Adrenal gland (tissue), 12 donors: ENCODE data around the gene HAUS1. TPM values are rescaled to one million over a fixed set of nuclear protein-coding genes. Genes with fewer than 3 reads are reported as not detected.

Experiments used
- DNase-seq, 7 donors: peaks; one replicate each; pipeline ENCODE4 v3.0.0-alpha.2; 2019 to 2020
- H3K27ac ChIP-seq, 5 donors: fragments of 200-600 bp; sonication (generic) in 4 of 5; 1 replicate in 3 of 5; 2 replicates in 2 of 5; pipeline versions ENCODE4 v1.5.1 to v1.8.0; 2016 to 2020; ENCODE audit warnings: mild to moderate bottlenecking in 1 of 5
- H3K27me3 ChIP-seq: fragments of 200-600 bp; 2 replicates; pipeline ENCODE4 v1.8.0; 2021
- H3K36me3 ChIP-seq, 2 donors: fragments of 200-600 bp; replicated peaks in 1 of 2; 1 replicate in 1 of 2; 2 replicates in 1 of 2; pipeline versions ENCODE4 v1.5.1 to v1.8.0; 2018 to 2022
- H3K4me1 ChIP-seq, 2 donors: fragments of 200-600 bp; replicated peaks in 1 of 2; 1 replicate in 1 of 2; 2 replicates in 1 of 2; pipeline versions ENCODE4 v1.5.1 to v1.8.0; 2018 to 2021
- H3K4me3 ChIP-seq, 4 donors: fragments of 200-600 bp; sonication (generic) in 3 of 4; one replicate each; pipeline ENCODE4 v1.5.1; 2016 to 2018
- H3K9me3 ChIP-seq, 3 donors: fragments of 200-600 bp; sonication (generic) in 1 of 3; replicated peaks in 1 of 3; 1 replicate in 2 of 3; 2 replicates in 1 of 3; pipeline versions ENCODE4 v1.5.1 to v1.8.0; 2016 to 2021
- CTCF ChIP-seq, 6 experiments: fragments of 450-650 bp in 4 of 6; fragments of 200-600 bp in 2 of 6; sonication (generic) in 1 of 6; IDR thresholded peaks; 1 replicate in 5 of 6; 2 replicates in 1 of 6; pipeline versions ENCODE4 v1.5.1 to v1.8.0; 2016 to 2021; ENCODE audit warnings: antibody characterized with exemption in 6 of 6, mild to moderate bottlenecking in 2 of 6, moderate library complexity in 1 of 6
- POLR2A ChIP-seq, 2 donors: fragments of 450-650 bp; IDR thresholded peaks; one replicate each; pipeline ENCODE4 v1.6.1; 2017; ENCODE audit warnings: antibody characterized with exemption in 2 of 2, mild to moderate bottlenecking in 2 of 2, moderate library complexity in 1 of 2
- WGBS, 4 donors: extraction: QIAGEN DNeasy Blood & Tissue Kit in 2 of 4; methylation state at CpG; one replicate each; pipeline versions ENCODE4 v1.1.5 to v1.1.7; 2013 to 2017; 5-methylcytosine and 5-hydroxymethylcytosine counted together
- intact Hi-C, 2 donors: fragments of 100-400 bp; cut with DNase I; formaldehyde crosslinking; loops; one replicate each; pipeline versions ENCODE4 v1.14.1 to v1.15.0; 2022 to 2023
- polyA plus RNA-seq, 3 donors: library from polyadenylated mRNA; stranded (reverse); fragments of 200-250 nt in 2 of 3; fragments of 350-450 nt in 1 of 3; fragmentation: Illumina TruSeq in 1 of 3; extraction: RNeasy Lipid Tissue Mini Kit (QIAGEN cat#74804) in 1 of 3; gene quantifications; one replicate each; pipeline ENCODE4 v1.2.3, GENCODE V29; 2013 to 2014
- total RNA-seq, 9 donors: library from RNA; depleted of rRNA in 4 of 9; stranded (reverse); fragments of >200 nt in 4 of 9; fragments of 120-200 nt in 1 of 9; fragmentation: NEBNext Ultra II Directional in 1 of 9; extraction: Animal tissue kit (Norgen Biotek cat#: 25700) in 1 of 9; gene quantifications; one replicate each; pipeline versions ENCODE4 v1.1.0 to v1.2.4, GENCODE V29; 2013 to 2023
- donor health status: healthy with polysubstance abuse.
- donor health status: Bipolar disorder and iron deficiency.
- donor health status: DM: yes; HTN: yes; CAD: no.
- donor health status: DM: no; HTN: no; CAD: no.
- donor health status: DM: no; HTN: no; CAD: no.
- donor health status: DM: yes; HTN: yes; CAD: no.

The HAUS1 gene
- total and polyA plus RNA-seq, 12 donors, result 12.2 to 42.9 (median 17.2) TPM

- WGBS, 4 donors, result 86 to 97% (median 91%) methylated on average over 5 of the region's 5 CpGs
- Histone ChIP-seq H3K27ac (no peak overlapping the region), H3K36me3 (no peaks in the 10 kb centered on the region), H3K27me3 (no peaks in the 10 kb centered on the region), H3K9me3 (no peaks in the 10 kb centered on the region), H3K4me1 (peaks cover 4% of the 10 kb centered on the region in 2 donors), H3K4me3 (no peak overlapping the region)
- no peak for DNase-seq
- intact Hi-C loops, result no loop called here
- no peak for TF ChIP-seq POLR2A (IDR thresholded peaks at IDR 0.05)
Measured at GRCh38 chr18:46067438-46068007, 36.7 kb upstream of the HAUS1 start.

- H3K36me3 ChIP-seq, result no peaks in the 10 kb centered on the region
- intact Hi-C loops, result no loop called here
- TF ChIP-seq CTCF (IDR thresholded peaks at IDR 0.05) (no peak), POLR2A (IDR thresholded peaks at IDR 0.05) (no peak)
- peaks cover 8 to 15% of the 10 kb centered on the region in 2 donors for H3K4me1 ChIP-seq
- no peaks in the 10 kb centered on the region for H3K9me3 ChIP-seq
- 21 to 43% (median 31%) methylated on average over 1 of the region's 1 CpG; no CpG with 5 or more reads in 1 of the 4 donors for WGBS, 4 donors
- no peak for DNase-seq
- H3K4me3 ChIP-seq, result no peak overlapping the region
- no peak overlapping the region for H3K27ac ChIP-seq
- H3K27me3 ChIP-seq, result no peaks in the 10 kb centered on the region
Measured at GRCh38 chr18:46068763-46069162, 35.4 kb upstream of the HAUS1 start.

GRCh38 chr18:46069524-46069923 lies 34.7 kb upstream of the HAUS1 start:
- Histone ChIP-seq H3K9me3 (no peaks in the 10 kb centered on the region), H3K27ac (no peak overlapping the region), H3K4me1 (peaks cover 8 to 15% of the 10 kb centered on the region in 2 donors), H3K36me3 (no peaks in the 10 kb centered on the region), H3K4me3 (no peak overlapping the region), H3K27me3 (no peaks in the 10 kb centered on the region)
- TF ChIP-seq CTCF (IDR thresholded peaks at IDR 0.05) (no peak), POLR2A (IDR thresholded peaks at IDR 0.05) (no peak)
- 83 to 91% (median 88%) methylated on average over 4 of the region's 4 CpGs for WGBS, 4 donors
- intact Hi-C loops, result no loop called here
- no peak for DNase-seq

- intact Hi-C loops, result loop anchor here (5.0 to 10.0 kb wide), 3 partner anchors 93 to 405 kb away; no protein-coding TSS in a partner anchor
- Histone ChIP-seq H3K27ac (no peak overlapping the region), H3K4me1 (peaks cover 8 to 15% of the 10 kb centered on the region in 2 donors), H3K36me3 (no peaks in the 10 kb centered on the region), H3K9me3 (no peaks in the 10 kb centered on the region), H3K27me3 (no peaks in the 10 kb centered on the region), H3K4me3 (no peak overlapping the region)
- WGBS, 4 donors, result 75 to 83% (median 81%) methylated on average over 6 of the region's 6 CpGs
- DNase-seq, result no peak
- no peak for TF ChIP-seq POLR2A (IDR thresholded peaks at IDR 0.05)
- TF ChIP-seq CTCF (IDR thresholded peaks at IDR 0.05), result no peak
Measured at GRCh38 chr18:46070232-46070631, 34.0 kb upstream of the HAUS1 start.
